B cell (primary cell): Measurements from ENCODE around the gene FAM131C.

ENCODE experiments used
- EZH2 ChIP-seq: IDR thresholded peaks from 2 replicates; pipeline ENCODE4 v1.6.1; 2012; ENCODE audit warnings: borderline replicate concordance, low read depth, mild to moderate bottlenecking, moderate library complexity, low read length; ENCODE audit not compliant: insufficient read depth, poor library complexity, severe bottlenecking
- TF ChIP-seq, protein P1 (sequence below): fragments of 200-600 bp; IDR thresholded peaks from one replicate; pipeline ENCODE4 v1.8.0; 2022; ENCODE audit warnings: antibody characterized with exemption, mild to moderate bottlenecking

GRCh38 chr1:16012590-16013219 lies 60.7 kb downstream of the FAM131C start:
- TF ChIP-seq, protein P1, sequence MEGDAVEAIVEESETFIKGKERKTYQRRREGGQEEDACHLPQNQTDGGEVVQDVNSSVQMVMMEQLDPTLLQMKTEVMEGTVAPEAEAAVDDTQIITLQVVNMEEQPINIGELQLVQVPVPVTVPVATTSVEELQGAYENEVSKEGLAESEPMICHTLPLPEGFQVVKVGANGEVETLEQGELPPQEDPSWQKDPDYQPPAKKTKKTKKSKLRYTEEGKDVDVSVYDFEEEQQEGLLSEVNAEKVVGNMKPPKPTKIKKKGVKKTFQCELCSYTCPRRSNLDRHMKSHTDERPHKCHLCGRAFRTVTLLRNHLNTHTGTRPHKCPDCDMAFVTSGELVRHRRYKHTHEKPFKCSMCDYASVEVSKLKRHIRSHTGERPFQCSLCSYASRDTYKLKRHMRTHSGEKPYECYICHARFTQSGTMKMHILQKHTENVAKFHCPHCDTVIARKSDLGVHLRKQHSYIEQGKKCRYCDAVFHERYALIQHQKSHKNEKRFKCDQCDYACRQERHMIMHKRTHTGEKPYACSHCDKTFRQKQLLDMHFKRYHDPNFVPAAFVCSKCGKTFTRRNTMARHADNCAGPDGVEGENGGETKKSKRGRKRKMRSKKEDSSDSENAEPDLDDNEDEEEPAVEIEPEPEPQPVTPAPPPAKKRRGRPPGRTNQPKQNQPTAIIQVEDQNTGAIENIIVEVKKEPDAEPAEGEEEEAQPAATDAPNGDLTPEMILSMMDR, result no peak
- no peak for TF ChIP-seq EZH2
